Neural cell (in vitro differentiated cells): ENCODE data around the gene METTL9. TPM values are rescaled to one million over a fixed set of nuclear protein-coding genes. Genes with fewer than 3 reads are reported as not detected.

Experiments used
- H2AFZ ChIP-seq: fragments of 200-600, 300-800 bp; sonication (generic), shearing (Covaris generic); 2 replicates; pipeline ENCODE4 v1.6.0; 2014; ENCODE audit warnings: low read depth, mild to moderate bottlenecking, antibody characterized with exemption, low read length, moderate library complexity
- H3F3A ChIP-seq: fragments of 200-600 bp; shearing (Covaris generic); 2 replicates; pipeline ENCODE4 v1.6.1; 2016; ENCODE audit warnings: mild to moderate bottlenecking, moderate library complexity, mixed read lengths, antibody characterized with exemption, low read length; ENCODE audit not compliant: insufficient read depth, poor library complexity, severe bottlenecking
- H3K27ac ChIP-seq: fragments of 200-600, 300-800 bp; sonication (generic), shearing (Covaris generic); 2 replicates; pipeline ENCODE4 v1.5.1; 2014; ENCODE audit warnings: mild to moderate bottlenecking, low read length, moderate library complexity
- H3K27me3 ChIP-seq: fragments of 300-800, 200-600 bp; sonication (generic), shearing (Covaris generic); 2 replicates; pipeline ENCODE4 v1.6.0; 2014; ENCODE audit warnings: mild to moderate bottlenecking, low read depth, low read length, moderate library complexity; ENCODE audit not compliant: insufficient read depth
- H3K36me3 ChIP-seq: fragments of 300-800, 200-600 bp; sonication (generic), shearing (Covaris generic); 2 replicates; pipeline ENCODE4 v1.5.1; 2014; ENCODE audit warnings: mild to moderate bottlenecking, antibody characterized with exemption, low read length, moderate library complexity; ENCODE audit not compliant: insufficient read depth
- H3K4me2 ChIP-seq: fragments of 300-800, 200-600 bp; sonication (generic), shearing (Covaris generic); 2 replicates; pipeline ENCODE4 v1.6.0; 2014; ENCODE audit warnings: mild to moderate bottlenecking, low read length
- H3K4me3 ChIP-seq: fragments of 300-800, 200-600 bp; sonication (generic), shearing (Covaris generic); 2 replicates; pipeline ENCODE4 v1.5.1; 2014; ENCODE audit warnings: mild to moderate bottlenecking, low read length, moderate library complexity
- H3K79me2 ChIP-seq: fragments of 200-600 bp; shearing (Covaris generic); replicated peaks from 2 replicates; pipeline ENCODE4 v1.6.0; 2014; ENCODE audit warnings: mild to moderate bottlenecking, low read length, moderate library complexity; ENCODE audit not compliant: insufficient read depth
- H3K9ac ChIP-seq: fragments of 300-800, 200-600 bp; sonication (generic), shearing (Covaris generic); 2 replicates; pipeline ENCODE4 v1.6.1; 2016; ENCODE audit warnings: mild to moderate bottlenecking, low read length, mixed read lengths
- H3K9me2 ChIP-seq: fragments of 200-600 bp; shearing (Covaris generic); 2 replicates; pipeline ENCODE4 v1.6.1; 2016; ENCODE audit warnings: mild to moderate bottlenecking, low read length, mixed read lengths; ENCODE audit not compliant: insufficient read depth
- H3K9me3 ChIP-seq: fragments of 200-600, 300-800 bp; sonication (generic), shearing (Covaris generic); 2 replicates; pipeline ENCODE4 v1.6.1; 2016; ENCODE audit warnings: mild to moderate bottlenecking, mixed run types, low read length, moderate library complexity, mixed read lengths
- H4K20me1 ChIP-seq: fragments of 200-600 bp; shearing (Covaris generic); 2 replicates; pipeline ENCODE4 v1.6.1; 2016; ENCODE audit warnings: mild to moderate bottlenecking, mixed run types; ENCODE audit not compliant: insufficient read depth
- EP300 ChIP-seq: fragments of 450-650 bp; conservative IDR thresholded peaks from 2 replicates; pipeline ENCODE4 v1.6.1; 2014; ENCODE audit warnings: antibody characterized with exemption, mild to moderate bottlenecking, moderate library complexity; ENCODE audit not compliant: poor library complexity, severe bottlenecking
- EZH2 ChIP-seq: fragments of 200-600, 300-800 bp; shearing (Covaris generic), sonication (generic); IDR thresholded peaks from 2 replicates; pipeline ENCODE4 v1.6.1; 2014; ENCODE audit warnings: antibody characterized with exemption, low read length, borderline replicate concordance, mild to moderate bottlenecking; ENCODE audit not compliant: insufficient read depth, poor library complexity, severe bottlenecking
- MXI1 ChIP-seq: fragments of 450-650 bp; conservative IDR thresholded peaks from 2 replicates; pipeline ENCODE4 v1.6.1; 2014; ENCODE audit warnings: antibody characterized with exemption, mild to moderate bottlenecking; ENCODE audit not compliant: poor library complexity, severe bottlenecking
- POLR2AphosphoS5 ChIP-seq: IDR thresholded peaks from 2 replicates; pipeline ENCODE4 v1.6.1; 2012
- RAD21 ChIP-seq: fragments of 450-650 bp; conservative IDR thresholded peaks from 2 replicates; pipeline ENCODE4 v1.6.1; 2014; ENCODE audit warnings: antibody characterized with exemption, mild to moderate bottlenecking, moderate library complexity
- SMC3 ChIP-seq: fragments of 450-650 bp; conservative IDR thresholded peaks from 2 replicates; pipeline ENCODE4 v1.6.1; 2014; ENCODE audit warnings: antibody characterized with exemption, mild to moderate bottlenecking, moderate library complexity; ENCODE audit not compliant: poor library complexity
- TAF1 ChIP-seq: IDR thresholded peaks from 2 replicates; pipeline ENCODE4 v1.6.1; 2012; ENCODE audit warnings: low read depth
- polyA plus RNA-seq: library from polyadenylated mRNA; depleted of rRNA; stranded (reverse); fragments of >200 nt; gene quantifications from 2 replicates; pipeline ENCODE4 v1.2.3, GENCODE V29; 2014
- small RNA-seq, 3 experiments: library from RNA; depleted of rRNA; stranded (forward); fragments of <200 nt; gene quantifications; one replicate each; pipeline ENCODE3, GENCODE V24; 2012
- TF ChIP-seq, protein P1 (sequence below): IDR thresholded peaks from 2 replicates; pipeline ENCODE4 v1.6.1; 2012; ENCODE audit warnings: borderline replicate concordance
- TF ChIP-seq, protein P2 (sequence below): fragments of 450-650 bp; IDR thresholded peaks from 2 replicates; pipeline ENCODE4 v1.5.1; 2014; ENCODE audit warnings: antibody characterized with exemption, mild to moderate bottlenecking, moderate library complexity; ENCODE audit not compliant: poor library complexity, severe bottlenecking

Gene METTL9
- polyA plus RNA-seq, 1 donor from 2014 or later, result 483 TPM

DNA sequence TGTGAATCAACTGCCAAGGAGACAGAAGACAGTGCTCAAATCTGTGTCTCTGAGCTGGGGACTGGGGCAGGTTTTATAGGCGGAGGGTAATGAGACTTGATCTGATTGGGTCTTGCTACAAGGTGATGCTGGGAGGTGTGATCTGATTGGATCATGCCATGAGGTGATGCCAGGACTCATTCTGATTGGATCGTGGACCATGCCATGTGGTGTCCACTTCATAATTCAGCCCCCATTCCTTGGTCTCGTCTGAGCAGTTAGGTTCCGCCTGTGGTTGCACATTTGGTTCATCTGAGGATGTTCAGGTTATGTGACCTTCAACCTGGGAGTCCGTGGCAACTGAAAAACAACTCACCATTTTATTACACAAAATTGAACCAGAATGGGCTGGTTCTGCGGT, 105.4 kb downstream of the METTL9 start:
- no peak overlapping the region for H2AFZ ChIP-seq
- H3K79me2 ChIP-seq, result no peaks in the 10 kb centered on the region
- no peaks in the 10 kb centered on the region for H3F3A ChIP-seq
- H3K36me3 ChIP-seq, result no peaks in the 10 kb centered on the region
- H3K4me3 ChIP-seq, result no peak overlapping the region
- no peak overlapping the region for H3K27ac ChIP-seq
- H3K27me3 ChIP-seq, result no peaks in the 10 kb centered on the region
- H4K20me1 ChIP-seq, result no peaks in the 10 kb centered on the region
- H3K9ac ChIP-seq, result no peak overlapping the region
- no peak overlapping the region for H3K4me2 ChIP-seq
- TF ChIP-seq EZH2 (no peak), POLR2AphosphoS5 (no peak), MXI1 (no peak), RAD21 (no peak), TAF1 (no peak), EP300 (no peak), SMC3 (no peak)
- TF ChIP-seq, protein P1, sequence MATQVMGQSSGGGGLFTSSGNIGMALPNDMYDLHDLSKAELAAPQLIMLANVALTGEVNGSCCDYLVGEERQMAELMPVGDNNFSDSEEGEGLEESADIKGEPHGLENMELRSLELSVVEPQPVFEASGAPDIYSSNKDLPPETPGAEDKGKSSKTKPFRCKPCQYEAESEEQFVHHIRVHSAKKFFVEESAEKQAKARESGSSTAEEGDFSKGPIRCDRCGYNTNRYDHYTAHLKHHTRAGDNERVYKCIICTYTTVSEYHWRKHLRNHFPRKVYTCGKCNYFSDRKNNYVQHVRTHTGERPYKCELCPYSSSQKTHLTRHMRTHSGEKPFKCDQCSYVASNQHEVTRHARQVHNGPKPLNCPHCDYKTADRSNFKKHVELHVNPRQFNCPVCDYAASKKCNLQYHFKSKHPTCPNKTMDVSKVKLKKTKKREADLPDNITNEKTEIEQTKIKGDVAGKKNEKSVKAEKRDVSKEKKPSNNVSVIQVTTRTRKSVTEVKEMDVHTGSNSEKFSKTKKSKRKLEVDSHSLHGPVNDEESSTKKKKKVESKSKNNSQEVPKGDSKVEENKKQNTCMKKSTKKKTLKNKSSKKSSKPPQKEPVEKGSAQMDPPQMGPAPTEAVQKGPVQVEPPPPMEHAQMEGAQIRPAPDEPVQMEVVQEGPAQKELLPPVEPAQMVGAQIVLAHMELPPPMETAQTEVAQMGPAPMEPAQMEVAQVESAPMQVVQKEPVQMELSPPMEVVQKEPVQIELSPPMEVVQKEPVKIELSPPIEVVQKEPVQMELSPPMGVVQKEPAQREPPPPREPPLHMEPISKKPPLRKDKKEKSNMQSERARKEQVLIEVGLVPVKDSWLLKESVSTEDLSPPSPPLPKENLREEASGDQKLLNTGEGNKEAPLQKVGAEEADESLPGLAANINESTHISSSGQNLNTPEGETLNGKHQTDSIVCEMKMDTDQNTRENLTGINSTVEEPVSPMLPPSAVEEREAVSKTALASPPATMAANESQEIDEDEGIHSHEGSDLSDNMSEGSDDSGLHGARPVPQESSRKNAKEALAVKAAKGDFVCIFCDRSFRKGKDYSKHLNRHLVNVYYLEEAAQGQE, result no peak
- TF ChIP-seq, protein P2, sequence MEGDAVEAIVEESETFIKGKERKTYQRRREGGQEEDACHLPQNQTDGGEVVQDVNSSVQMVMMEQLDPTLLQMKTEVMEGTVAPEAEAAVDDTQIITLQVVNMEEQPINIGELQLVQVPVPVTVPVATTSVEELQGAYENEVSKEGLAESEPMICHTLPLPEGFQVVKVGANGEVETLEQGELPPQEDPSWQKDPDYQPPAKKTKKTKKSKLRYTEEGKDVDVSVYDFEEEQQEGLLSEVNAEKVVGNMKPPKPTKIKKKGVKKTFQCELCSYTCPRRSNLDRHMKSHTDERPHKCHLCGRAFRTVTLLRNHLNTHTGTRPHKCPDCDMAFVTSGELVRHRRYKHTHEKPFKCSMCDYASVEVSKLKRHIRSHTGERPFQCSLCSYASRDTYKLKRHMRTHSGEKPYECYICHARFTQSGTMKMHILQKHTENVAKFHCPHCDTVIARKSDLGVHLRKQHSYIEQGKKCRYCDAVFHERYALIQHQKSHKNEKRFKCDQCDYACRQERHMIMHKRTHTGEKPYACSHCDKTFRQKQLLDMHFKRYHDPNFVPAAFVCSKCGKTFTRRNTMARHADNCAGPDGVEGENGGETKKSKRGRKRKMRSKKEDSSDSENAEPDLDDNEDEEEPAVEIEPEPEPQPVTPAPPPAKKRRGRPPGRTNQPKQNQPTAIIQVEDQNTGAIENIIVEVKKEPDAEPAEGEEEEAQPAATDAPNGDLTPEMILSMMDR, result no peak
- no peaks in the 10 kb centered on the region for H3K9me3 ChIP-seq
- no peaks in the 10 kb centered on the region for H3K9me2 ChIP-seq

Small RNA genes within 50 kb of the gene (small RNA-seq; reads per million reads assigned to genes)
- gene RF00478, result 0 to 6.6 (median 0) reads per million in 3 experiments
- gene RNU6-1005P, result 0.87 to 6.0 (median 1.3) reads per million in 3 experiments
- 0 reads per million in 3 experiments for gene RNU6-196P

Other genes starting within 250 kb of the METTL9 start
- not detected in 2 replicates for gene IGSF6, start 53.0 kb downstream of the METTL9 start, polyA plus RNA-seq
- 0.12 and 1.3 TPM in 2 replicates for gene OTOA, start 64.4 kb downstream of the METTL9 start, polyA plus RNA-seq